Subcutaneous adipose tissue (tissue), 4 donors: Measurements from ENCODE around the gene SH3PXD2A. TPM values are rescaled to one million over a fixed set of nuclear protein-coding genes. Genes with fewer than 3 reads are reported as not detected.

Experiments used
- CTCF ChIP-seq: fragments of 450-650 bp; IDR thresholded peaks from one replicate; pipeline ENCODE4 v1.5.1; 2016; ENCODE audit warnings: low read depth, mild to moderate bottlenecking, control low read depth, antibody characterized with exemption, moderate library complexity
- total RNA-seq, 4 donors: library from RNA; depleted of rRNA; stranded (reverse); fragments of >200 nt; gene quantifications; one replicate each; pipeline ENCODE4 v1.1.0, GENCODE V29; 2016

The SH3PXD2A gene
- total RNA-seq, 4 donors from 2014 or later: 13.0 to 23.6 (median 18.7) TPM

DNA sequence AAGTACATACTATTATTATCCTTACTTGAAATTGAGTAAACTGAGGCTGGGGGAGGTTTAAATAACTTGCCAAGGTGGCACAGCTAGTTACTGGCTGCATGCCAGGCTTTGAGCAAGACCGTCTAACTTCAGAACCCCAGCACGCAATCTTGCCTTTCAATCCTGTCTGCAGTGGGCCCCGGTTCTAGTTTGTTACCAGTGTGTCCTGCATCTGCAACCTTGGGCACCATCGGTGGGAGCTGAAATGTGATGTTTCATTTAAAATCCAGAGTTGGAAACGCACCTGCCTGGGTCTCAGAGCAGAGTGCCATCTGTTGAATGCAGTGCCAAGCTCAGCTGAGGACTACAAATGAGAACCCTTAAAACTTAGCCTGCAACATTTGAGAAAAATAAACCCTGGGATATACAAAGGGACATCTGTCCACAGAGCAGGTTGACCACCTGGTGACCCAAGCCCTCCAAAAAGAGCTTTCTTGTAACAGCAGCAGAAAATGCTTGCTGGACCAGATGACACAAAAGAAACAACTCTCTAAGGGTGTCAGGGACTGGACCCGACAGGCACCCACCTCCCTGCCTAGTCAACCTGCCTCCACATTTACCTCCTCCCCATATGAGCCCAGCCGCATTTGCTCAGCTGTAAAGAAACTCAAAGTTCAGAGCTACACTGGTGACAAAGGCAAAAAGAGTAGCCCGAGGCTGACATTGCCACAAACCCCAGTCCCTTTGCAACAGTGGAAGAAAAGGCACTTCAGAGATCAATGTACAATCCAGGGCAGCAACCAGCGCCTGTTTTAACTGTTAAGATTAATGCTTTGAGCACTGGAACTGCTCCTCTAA is 1.7 kb downstream of the SH3PXD2A start:
- TF ChIP-seq CTCF: no peak

DNA sequence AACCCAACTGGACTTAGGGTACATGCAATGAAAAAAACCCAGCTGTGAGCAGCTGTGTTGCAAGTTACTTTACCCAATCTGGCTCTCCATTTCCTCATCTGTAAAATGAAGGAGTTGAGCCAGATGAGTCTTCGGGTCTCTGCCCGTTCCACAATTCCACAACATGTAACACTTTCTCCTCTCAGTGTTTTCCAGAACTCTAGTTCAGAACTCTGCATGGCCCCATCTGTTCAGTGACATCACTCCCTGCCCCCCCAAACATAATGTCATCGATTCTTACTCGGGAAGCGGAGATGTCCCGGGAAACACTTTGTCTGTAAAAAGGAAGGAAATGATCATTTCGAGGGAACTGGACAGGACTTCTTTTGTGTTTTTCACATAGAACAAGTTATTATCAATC is 2.5 kb downstream of the SH3PXD2A start:
- TF ChIP-seq CTCF: no peak

- TF ChIP-seq CTCF: no peak
Measured at GRCh38 chr10:103852189-103852711, 3.1 kb downstream of the SH3PXD2A start.

GRCh38 chr10:103851261-103851660 is 4.1 kb downstream of the SH3PXD2A start:
- TF ChIP-seq CTCF: no peak

- no peak for TF ChIP-seq CTCF
Measured at GRCh38 chr10:103850572-103850895, 4.8 kb downstream of the SH3PXD2A start.

DNA sequence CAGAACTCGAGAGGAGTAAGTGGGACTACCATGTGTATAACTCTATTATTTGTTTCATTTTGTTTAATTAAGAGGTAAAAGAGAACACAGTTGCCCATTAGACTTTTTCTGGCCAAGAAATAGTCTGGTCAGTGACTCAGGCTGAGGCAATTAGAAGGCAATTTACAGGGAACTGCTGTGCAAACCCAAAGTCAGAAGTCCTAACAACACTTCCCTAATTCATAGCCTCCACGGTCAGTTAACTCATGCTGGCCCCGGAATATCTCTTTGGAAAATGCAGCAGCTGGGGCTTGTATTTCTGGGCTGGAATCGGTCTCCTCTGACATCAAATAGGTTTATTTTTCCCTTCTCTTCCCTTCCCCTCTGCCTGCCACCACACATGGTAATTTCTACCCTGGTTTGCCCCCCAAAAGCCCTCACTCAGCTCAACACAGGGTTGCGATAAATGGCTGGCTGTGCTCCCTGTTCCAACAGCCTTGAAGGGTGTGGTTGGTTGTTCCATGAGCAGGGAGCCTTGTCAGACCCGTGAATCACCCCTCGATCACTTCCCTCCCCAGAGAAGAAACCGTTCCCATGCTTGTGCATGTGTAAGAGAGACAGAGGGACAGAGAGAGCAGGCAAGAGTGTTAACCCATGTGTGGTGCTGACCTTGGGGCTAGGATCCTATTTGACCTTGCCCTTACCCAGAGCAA is 5.3 kb downstream of the SH3PXD2A start:
- no peak for TF ChIP-seq CTCF

DNA sequence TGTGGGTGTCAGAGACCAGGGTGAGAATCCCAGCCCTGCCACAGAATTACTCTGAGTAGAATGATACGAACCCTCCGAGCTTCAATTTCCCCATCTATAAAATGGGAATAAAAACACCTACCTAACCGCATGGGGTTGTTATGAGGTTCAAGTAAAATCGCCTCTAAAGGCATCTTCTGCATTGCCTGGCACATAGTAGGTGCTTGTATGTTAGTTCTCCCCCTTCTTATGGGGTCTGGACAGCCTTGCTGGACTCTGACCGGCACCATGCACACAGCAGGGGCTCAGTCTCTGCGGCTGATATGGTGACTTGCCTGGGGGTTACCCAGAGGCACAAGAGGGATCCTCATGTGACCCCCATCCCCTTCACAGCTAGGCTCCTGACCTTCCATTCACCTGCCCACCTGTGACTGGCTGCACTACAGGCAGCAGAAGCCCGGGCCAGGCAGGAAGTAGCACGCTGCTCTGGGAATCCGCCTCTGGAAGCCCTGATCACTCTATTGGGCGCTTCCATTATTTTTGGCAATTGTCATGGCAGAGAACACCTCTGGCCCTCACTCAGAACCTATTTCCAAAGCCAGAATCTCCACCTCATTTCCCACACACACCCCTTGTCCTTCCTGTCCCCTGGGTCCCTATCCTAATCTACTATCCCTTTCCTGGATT is 6.0 kb downstream of the SH3PXD2A start:
- no peak for TF ChIP-seq CTCF
